KMS-11 (cell line): Measurements from ENCODE around the gene LAP3.

Experiments
- H2AFZ ChIP-seq: fragments of 200-600 bp; sonication (generic); 2 replicates; pipeline ENCODE4 v1.6.1; 2016; ENCODE audit warnings: antibody characterized with exemption, mixed run types, low read depth
- H3K27ac ChIP-seq: fragments of 200-600 bp; sonication (generic); 2 replicates; pipeline ENCODE4 v1.6.1; 2016; ENCODE audit warnings: mild to moderate bottlenecking, mixed run types
- H3K27me3 ChIP-seq: fragments of 200-600 bp; sonication (generic); 2 replicates; pipeline ENCODE4 v1.6.1; 2017; ENCODE audit warnings: mild to moderate bottlenecking, low read depth, mixed run types, moderate library complexity; ENCODE audit not compliant: insufficient read depth
- H3K36me3 ChIP-seq: fragments of 200-600 bp; sonication (generic); 2 replicates; pipeline ENCODE4 v1.6.1; 2017; ENCODE audit warnings: mild to moderate bottlenecking, mixed run types; ENCODE audit not compliant: insufficient read depth
- H3K4me1 ChIP-seq: fragments of 200-600 bp; sonication (generic); 2 replicates; pipeline ENCODE4 v1.6.1; 2016; ENCODE audit warnings: mild to moderate bottlenecking, low read depth, mixed run types; ENCODE audit not compliant: poor library complexity, severe bottlenecking
- H3K4me2 ChIP-seq: fragments of 200-600 bp; sonication (generic); 2 replicates; pipeline ENCODE4 v1.7.0; 2016; ENCODE audit warnings: mild to moderate bottlenecking, mixed run types
- H3K4me3 ChIP-seq: fragments of 200-600 bp; sonication (generic); IDR thresholded peaks from 2 replicates; pipeline ENCODE4 v1.6.1; 2017; ENCODE audit warnings: low read depth, low read length, mixed read lengths; ENCODE audit not compliant: insufficient read depth
- H3K79me2 ChIP-seq: fragments of 200-600 bp; sonication (generic); 2 replicates; pipeline ENCODE4 v1.6.1; 2016; ENCODE audit warnings: low read depth, mixed run types; ENCODE audit not compliant: insufficient read depth
- H3K9ac ChIP-seq: fragments of 200-600 bp; sonication (generic); 2 replicates; pipeline ENCODE4 v1.6.1; 2016; ENCODE audit warnings: mild to moderate bottlenecking, mixed run types
- H4K20me1 ChIP-seq: fragments of 200-600 bp; sonication (generic); 2 replicates; pipeline ENCODE4 v1.6.1; 2016; ENCODE audit warnings: mild to moderate bottlenecking, mixed run types; ENCODE audit not compliant: insufficient read depth
- CTCF ChIP-seq: fragments of 200-600 bp; sonication (generic); conservative IDR thresholded peaks from 2 replicates; pipeline ENCODE4 v1.6.1; 2017; ENCODE audit warnings: low read depth, mild to moderate bottlenecking, antibody characterized with exemption, low read length, moderate library complexity, mixed read lengths

LAP3 gene

DNA sequence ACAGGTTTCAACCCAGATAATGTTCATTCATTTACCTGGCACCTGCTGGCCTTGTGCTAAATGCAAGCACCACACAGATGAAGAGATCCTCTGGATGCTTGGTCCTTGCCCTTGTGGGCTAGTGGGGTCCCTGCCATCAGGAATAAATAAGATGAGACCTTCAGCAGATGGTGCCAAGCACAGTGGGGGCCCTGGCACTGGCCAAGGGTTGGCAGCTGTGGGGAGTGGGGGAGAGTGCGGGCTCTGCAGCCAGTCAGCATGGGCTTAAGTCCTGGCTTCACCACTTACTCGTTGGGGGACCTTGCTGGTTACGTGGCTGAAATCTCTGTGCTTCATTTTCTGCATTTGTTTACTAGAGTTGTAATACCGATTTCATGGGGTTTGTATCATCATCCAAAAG, 6.9 kb downstream of the LAP3 start:
- Histone ChIP-seq H2AFZ (no peak overlapping the region), H3K4me3 (no peak overlapping the region), H3K79me2 (peaks cover 20% of the 10 kb centered on the region; the same call in 1 of the 2 replicates), H4K20me1 (no peaks in the 10 kb centered on the region), H3K27ac (no peak overlapping the region), H3K4me1 (peaks cover 11% of the 10 kb centered on the region), H3K27me3 (no peaks in the 10 kb centered on the region), H3K9ac (no peak overlapping the region), H3K4me2 (no peak overlapping the region), H3K36me3 (no peaks in the 10 kb centered on the region; the same call in 1 of the 2 replicates)
- no peak for TF ChIP-seq CTCF

DNA sequence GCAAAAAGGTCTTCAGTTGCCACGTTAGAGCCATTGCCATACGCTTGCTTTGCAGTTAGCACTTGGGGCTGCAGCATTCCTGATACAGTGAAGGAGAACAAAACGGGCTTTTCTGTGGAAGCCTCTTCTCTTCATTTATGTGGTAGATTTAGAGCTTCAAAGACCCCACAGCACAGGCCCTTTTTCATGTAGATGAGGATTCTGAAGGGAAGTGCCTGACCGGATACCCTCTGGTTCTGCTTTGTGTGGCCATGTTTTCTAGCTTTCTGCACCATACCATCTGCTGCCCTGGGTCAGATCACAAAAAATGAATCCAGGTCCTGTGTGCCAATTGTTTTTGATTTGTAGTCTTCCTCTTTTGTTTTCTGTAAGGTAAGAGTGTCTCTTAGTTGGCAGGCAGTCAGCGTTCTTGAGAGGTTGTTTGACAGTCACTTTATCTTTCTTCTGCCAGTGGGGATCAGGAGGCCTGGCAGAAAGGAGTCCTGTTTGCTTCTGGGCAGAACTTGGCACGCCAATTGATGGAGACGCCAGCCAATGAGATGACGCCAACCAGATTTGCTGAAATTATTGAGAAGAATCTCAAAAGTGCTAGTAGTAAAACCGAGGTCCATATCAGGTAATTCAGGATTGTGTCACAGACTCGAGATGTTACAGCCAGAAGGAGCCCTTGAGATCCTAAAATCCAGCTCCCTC, 7.7 kb downstream of the LAP3 start:
- no peaks in the 10 kb centered on the region for H3K27me3 ChIP-seq
- no peaks in the 10 kb centered on the region for H4K20me1 ChIP-seq
- H3K4me2 ChIP-seq: no peak overlapping the region
- H3K36me3 ChIP-seq: no peaks in the 10 kb centered on the region; the same call in 1 of the 2 replicates
- H3K4me1 ChIP-seq: peaks cover 11% of the 10 kb centered on the region
- no peak overlapping the region for H3K4me3 ChIP-seq
- no peak overlapping the region for H3K27ac ChIP-seq
- peaks cover 13% of the 10 kb centered on the region; the same call in 1 of the 2 replicates for H3K79me2 ChIP-seq
- no peak overlapping the region for H3K9ac ChIP-seq
- H2AFZ ChIP-seq: no peak overlapping the region
- no peak for TF ChIP-seq CTCF

DNA sequence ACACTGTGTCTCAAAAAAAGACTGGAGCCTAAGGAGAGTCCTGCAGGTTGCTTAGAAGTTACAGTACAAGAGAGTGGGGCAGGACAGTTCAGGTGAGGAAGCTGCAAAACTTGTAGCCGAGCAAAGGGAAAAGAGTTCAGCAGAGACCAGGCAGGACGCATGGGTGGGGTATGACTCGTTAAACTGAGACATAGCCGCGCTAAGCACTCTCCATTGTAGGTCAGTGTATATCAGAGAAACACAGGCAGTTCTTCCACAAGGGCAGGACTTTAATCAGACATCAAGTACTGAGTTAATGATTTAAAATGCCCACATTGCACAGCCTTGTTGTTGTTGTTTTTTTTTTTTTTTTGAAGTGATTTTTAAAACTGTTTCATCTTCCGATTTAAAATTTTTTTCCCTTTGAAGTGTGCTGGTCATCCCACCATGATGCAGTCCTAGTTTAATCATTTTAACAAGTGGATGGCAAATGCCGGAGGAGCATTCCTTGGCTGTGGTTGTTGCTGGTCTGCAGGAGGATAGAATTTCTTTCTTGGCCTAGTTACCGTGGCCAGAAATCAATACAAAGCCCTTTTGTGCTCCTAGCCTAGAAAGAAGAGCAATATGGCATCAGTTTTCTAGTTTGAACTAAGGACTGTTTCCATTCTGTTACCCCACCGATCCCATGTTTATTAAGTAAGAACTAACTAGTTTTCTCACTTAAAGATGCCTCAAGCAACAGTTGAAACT, 10.3 kb downstream of the LAP3 start:
- Histone ChIP-seq H3K27me3 (no peaks in the 10 kb centered on the region), H3K4me3 (no peak overlapping the region), H3K27ac (no peak overlapping the region), H2AFZ (no peak overlapping the region), H3K79me2 (no peaks in the 10 kb centered on the region), H3K4me2 (no peak overlapping the region), H3K36me3 (no peaks in the 10 kb centered on the region; the same call in 1 of the 2 replicates), H3K9ac (no peak overlapping the region), H3K4me1 (peaks cover 13% of the 10 kb centered on the region), H4K20me1 (no peaks in the 10 kb centered on the region)
- no peak for TF ChIP-seq CTCF

DNA sequence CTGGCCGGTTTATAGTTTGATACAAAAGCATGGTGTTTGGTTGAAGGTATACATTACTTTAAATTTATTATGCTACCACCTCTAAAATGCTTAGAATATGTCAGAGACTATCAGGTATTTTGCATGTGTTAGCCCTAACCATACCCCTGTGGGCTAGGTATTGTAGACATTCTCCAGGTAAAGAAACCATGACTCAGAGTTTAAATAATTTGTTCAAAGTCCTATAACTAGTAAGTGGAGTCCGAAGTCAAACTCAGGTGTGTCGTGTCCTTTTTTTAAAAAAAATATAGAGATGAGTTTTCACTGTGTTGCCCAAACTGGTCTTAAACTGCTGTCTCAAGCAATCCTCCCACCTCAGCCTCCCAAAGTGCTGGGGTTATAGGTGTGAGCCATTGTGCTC, 12.4 kb downstream of the LAP3 start:
- H3K9ac ChIP-seq: no peak overlapping the region
- H3K36me3 ChIP-seq: no peaks in the 10 kb centered on the region
- no peak overlapping the region for H2AFZ ChIP-seq
- no peak overlapping the region for H3K4me2 ChIP-seq
- no peaks in the 10 kb centered on the region for H4K20me1 ChIP-seq
- peaks cover 13% of the 10 kb centered on the region for H3K4me1 ChIP-seq
- H3K27me3 ChIP-seq: no peaks in the 10 kb centered on the region
- no peak overlapping the region for H3K4me3 ChIP-seq
- H3K79me2 ChIP-seq: no peaks in the 10 kb centered on the region; the same call in 1 of the 2 replicates
- TF ChIP-seq CTCF: no peak
- no peak overlapping the region; the same call in 1 of the 2 replicates for H3K27ac ChIP-seq
